GM23338 (cell line): Measurements from ENCODE around the gene RFX2. TPM values are rescaled to one million over a fixed set of nuclear protein-coding genes. Genes with fewer than 3 reads are reported as not detected.

Source experiments
- ATAC-seq: fragments of 200-7000 bp; cut with Tn5 transposase; 3 replicates; pipeline ENCODE4 v1.9.1; 2020
- DNase-seq: peaks from one replicate; pipeline ENCODE4 v3.0.0-alpha.2; 2015; ENCODE audit warnings: low spot score
- H2AFZ ChIP-seq: fragments of 200-600 bp; sonication (generic); 2 replicates; pipeline ENCODE4 v1.8.0; 2016; ENCODE audit warnings: antibody characterized with exemption, mild to moderate bottlenecking, moderate library complexity
- H3F3A ChIP-seq: fragments of 200-600 bp; sonication (generic); replicated peaks from 2 replicates; pipeline ENCODE4 v1.8.0; 2017; ENCODE audit warnings: antibody characterized with exemption, mixed run types, low read depth
- H3K27ac ChIP-seq: fragments of 200-600 bp; sonication (generic); 2 replicates; pipeline ENCODE4 v1.6.1; 2016; ENCODE audit warnings: low read depth
- H3K27me3 ChIP-seq: fragments of 200-600 bp; sonication (generic); 2 replicates; pipeline ENCODE4 v1.8.0; 2016; ENCODE audit warnings: mild to moderate bottlenecking, mixed run types, moderate library complexity; ENCODE audit not compliant: insufficient read depth
- H3K36me3 ChIP-seq: fragments of 200-600 bp; sonication (generic); 2 replicates; pipeline ENCODE4 v1.8.0; 2016; ENCODE audit warnings: mild to moderate bottlenecking; ENCODE audit not compliant: insufficient read depth
- H3K4me1 ChIP-seq: fragments of 200-600 bp; sonication (generic); 2 replicates; pipeline ENCODE4 v1.8.0; 2016; ENCODE audit warnings: mild to moderate bottlenecking, moderate library complexity; ENCODE audit not compliant: insufficient read depth
- H3K4me2 ChIP-seq: fragments of 200-600 bp; sonication (generic); 2 replicates; pipeline ENCODE4 v1.7.1; 2017; ENCODE audit warnings: mixed run types
- H3K4me3 ChIP-seq: fragments of 200-600 bp; sonication (generic); 2 replicates; pipeline ENCODE4 v1.6.1; 2016; ENCODE audit warnings: mixed run types
- H3K79me2 ChIP-seq: fragments of 200-600 bp; sonication (generic); replicated peaks from 2 replicates; pipeline ENCODE4 v1.8.0; 2017; ENCODE audit warnings: mild to moderate bottlenecking; ENCODE audit not compliant: insufficient read depth
- H3K9me2 ChIP-seq: fragments of 200-600 bp; sonication (generic); 2 replicates; pipeline ENCODE4 v1.8.0; 2017; ENCODE audit not compliant: insufficient read depth
- H4K20me1 ChIP-seq: fragments of 200-600 bp; sonication (generic); replicated peaks from 2 replicates; pipeline ENCODE4 v1.8.0; 2017; ENCODE audit warnings: mild to moderate bottlenecking; ENCODE audit not compliant: insufficient read depth
- H3K27ac Mint-ChIP-seq: 2 replicates; pipeline ENCODE4 v1.8.0; 2020; ENCODE audit warnings: inconsistent platforms, mild to moderate bottlenecking, moderate library complexity, mixed read lengths
- H3K27me3 Mint-ChIP-seq: 3 replicates; pipeline ENCODE4 v1.8.0; 2022; ENCODE audit warnings: low read depth, mild to moderate bottlenecking, moderate library complexity, mixed read lengths, inconsistent platforms; ENCODE audit not compliant: insufficient read depth, poor library complexity
- H3K36me3 Mint-ChIP-seq: 3 replicates; pipeline ENCODE4 v1.8.0; 2021; ENCODE audit warnings: low read depth, mild to moderate bottlenecking, inconsistent platforms, moderate library complexity, mixed read lengths
- H3K4me1 Mint-ChIP-seq: 3 replicates; pipeline ENCODE4 v1.8.0; 2020; ENCODE audit warnings: mild to moderate bottlenecking, inconsistent platforms, mixed read lengths
- H3K4me3 Mint-ChIP-seq: 3 replicates; pipeline ENCODE4 v1.8.0; 2021; ENCODE audit warnings: moderate library complexity, mild to moderate bottlenecking, inconsistent platforms, mixed read lengths
- H3K9me3 Mint-ChIP-seq: 3 replicates; pipeline ENCODE4 v1.8.0; 2020; ENCODE audit warnings: moderate library complexity, mild to moderate bottlenecking, inconsistent platforms, mixed read lengths
- CREB1 ChIP-seq: fragments of 250-450 bp; sonication (Bioruptor Pico); IDR thresholded peaks from 2 replicates; pipeline ENCODE4 v1.5.0; 2020; ENCODE audit warnings: low read depth, mild to moderate bottlenecking, moderate library complexity
- EZH2 ChIP-seq: fragments of 200-600 bp; sonication (generic); IDR thresholded peaks from one replicate; pipeline ENCODE4 v1.8.0; 2017; ENCODE audit warnings: antibody characterized with exemption, mild to moderate bottlenecking, low read depth; ENCODE audit not compliant: unreplicated experiment
- EZH2phosphoT487 ChIP-seq: fragments of 200-600 bp; sonication (generic); IDR thresholded peaks from one replicate; pipeline ENCODE4 v1.8.1; 2018; ENCODE audit warnings: antibody characterized with exemption; ENCODE audit not compliant: unreplicated experiment
- JUNB ChIP-seq: IDR thresholded peaks from one replicate; pipeline ENCODE4 v1.6.1; 2016; ENCODE audit warnings: antibody characterized with exemption; ENCODE audit not compliant: unreplicated experiment
- NANOG ChIP-seq: IDR thresholded peaks from 2 replicates; pipeline ENCODE4 v1.6.1; 2016; ENCODE audit warnings: antibody characterized with exemption, borderline replicate concordance
- POLR2AphosphoS5 ChIP-seq: IDR thresholded peaks from 2 replicates; pipeline ENCODE4 v1.6.1; 2016; ENCODE audit warnings: antibody characterized with exemption, low read depth
- STAT1 ChIP-seq: IDR thresholded peaks from one replicate; pipeline ENCODE4 v1.6.1; 2016; ENCODE audit warnings: antibody characterized with exemption; ENCODE audit not compliant: unreplicated experiment
- ZNF114 ChIP-seq: fragments of 250-450 bp; sonication (Bioruptor Pico); IDR thresholded peaks from 2 replicates; pipeline ENCODE4 v1.5.0; 2020; ENCODE audit warnings: mild to moderate bottlenecking, moderate library complexity
- ZNF331 ChIP-seq: fragments of 250-450 bp; sonication (Bioruptor Pico); IDR thresholded peaks from 2 replicates; pipeline ENCODE4 v1.5.0; 2020; ENCODE audit warnings: low read depth, mild to moderate bottlenecking, moderate library complexity
- ZNF462 ChIP-seq: fragments of 250-450 bp; sonication (Bioruptor Pico); IDR thresholded peaks from 2 replicates; pipeline ENCODE4 v1.5.0; 2020; ENCODE audit warnings: mild to moderate bottlenecking, moderate library complexity
- polyA plus RNA-seq: library from polyadenylated mRNA; unstranded; fragments of >200 nt; fragmentation: Nextera tagmentation; extraction: Ambion mirVana; gene quantifications from 2 replicates; pipeline ENCODE4 v1.2.1, GENCODE V29; 2016
- total RNA-seq: library from RNA; depleted of rRNA; stranded (reverse); fragments of >200 nt; shearing (Covaris generic); gene quantifications from 2 replicates; pipeline ENCODE4 v1.2.3, GENCODE V29; 2014
- TF ChIP-seq, protein P1 (sequence below): IDR thresholded peaks from 2 replicates; pipeline ENCODE4 v1.6.1; 2016; ENCODE audit warnings: antibody characterized with exemption
- TF ChIP-seq, protein P2 (sequence below): IDR thresholded peaks from one replicate; pipeline ENCODE4 v1.6.1; 2018; ENCODE audit warnings: antibody characterized with exemption; ENCODE audit not compliant: unreplicated experiment
- TF ChIP-seq, protein P3 (sequence below), 2 experiments: fragments of 200-600 bp in 1 of 2; sonication (generic) in 1 of 2; conservative IDR thresholded peaks; 2 replicates each; pipeline versions ENCODE4 v1.5.1 to v1.6.1; 2016 to 2017; ENCODE audit warnings: antibody characterized with exemption in 2 of 2, low read depth in 2 of 2, mild to moderate bottlenecking in 2 of 2, moderate library complexity in 1 of 2

The RFX2 gene
- total and polyA plus RNA-seq, 2 experiments from 2014 or later, result 4.6 to 13.0 TPM

DNA sequence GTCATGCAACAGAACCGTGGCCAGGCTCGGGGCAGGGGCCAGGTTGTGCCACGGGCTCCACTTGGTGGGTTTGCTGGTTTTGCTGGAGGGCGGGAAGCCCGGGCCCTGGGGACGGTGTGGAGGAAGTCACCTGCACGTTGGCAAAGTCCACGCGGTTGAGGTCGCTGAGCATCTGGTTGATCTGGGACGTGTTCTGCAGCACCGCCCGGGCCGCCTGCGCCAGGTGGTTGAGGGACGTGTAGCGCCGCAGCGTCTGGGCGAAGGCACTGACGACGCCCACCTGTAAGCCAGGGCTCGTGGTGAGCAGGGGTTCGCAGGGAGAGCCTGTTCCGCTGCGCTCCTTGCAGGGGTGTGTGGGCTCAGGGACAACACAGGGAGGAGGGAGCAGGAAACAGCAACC, 107.7 kb downstream of the RFX2 start:
- H3K4me2 ChIP-seq, result no peak overlapping the region
- no peaks in the 10 kb centered on the region for H3K9me2 ChIP-seq
- no peak overlapping the region for H2AFZ ChIP-seq
- H3K27ac Mint-ChIP-seq, result no peak overlapping the region
- peaks cover 3% of the 10 kb centered on the region; the same call in 1 of the 3 replicates for H3K36me3 Mint-ChIP-seq
- peaks cover 9% of the 10 kb centered on the region for H3K27me3 Mint-ChIP-seq
- DNase-seq, result no peak
- H3K4me3 Mint-ChIP-seq, result no peak overlapping the region
- H3F3A ChIP-seq, result 0 out of 2 replicates have a peak, but pooled peaks cover under 1% of the 10 kb centered on the region
- no peak for ATAC-seq
- H3K4me1 Mint-ChIP-seq, result no peaks in the 10 kb centered on the region
- no peak overlapping the region for H3K27ac ChIP-seq
- no peak overlapping the region for H3K4me3 ChIP-seq
- no peaks in the 10 kb centered on the region for H3K4me1 ChIP-seq
- peaks cover 6% of the 10 kb centered on the region for H3K9me3 Mint-ChIP-seq
- H3K27me3 ChIP-seq, result no peaks in the 10 kb centered on the region
- no peak for TF ChIP-seq EZH2
- TF ChIP-seq NANOG, result no peak
- TF ChIP-seq, protein P1, sequence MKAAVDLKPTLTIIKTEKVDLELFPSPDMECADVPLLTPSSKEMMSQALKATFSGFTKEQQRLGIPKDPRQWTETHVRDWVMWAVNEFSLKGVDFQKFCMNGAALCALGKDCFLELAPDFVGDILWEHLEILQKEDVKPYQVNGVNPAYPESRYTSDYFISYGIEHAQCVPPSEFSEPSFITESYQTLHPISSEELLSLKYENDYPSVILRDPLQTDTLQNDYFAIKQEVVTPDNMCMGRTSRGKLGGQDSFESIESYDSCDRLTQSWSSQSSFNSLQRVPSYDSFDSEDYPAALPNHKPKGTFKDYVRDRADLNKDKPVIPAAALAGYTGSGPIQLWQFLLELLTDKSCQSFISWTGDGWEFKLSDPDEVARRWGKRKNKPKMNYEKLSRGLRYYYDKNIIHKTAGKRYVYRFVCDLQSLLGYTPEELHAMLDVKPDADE, result no peak
- TF ChIP-seq ZNF114 (CRISPR knock-in tag), result no peak
- TF ChIP-seq ZNF331 (CRISPR knock-in tag), result no peak
- TF ChIP-seq, protein P2, sequence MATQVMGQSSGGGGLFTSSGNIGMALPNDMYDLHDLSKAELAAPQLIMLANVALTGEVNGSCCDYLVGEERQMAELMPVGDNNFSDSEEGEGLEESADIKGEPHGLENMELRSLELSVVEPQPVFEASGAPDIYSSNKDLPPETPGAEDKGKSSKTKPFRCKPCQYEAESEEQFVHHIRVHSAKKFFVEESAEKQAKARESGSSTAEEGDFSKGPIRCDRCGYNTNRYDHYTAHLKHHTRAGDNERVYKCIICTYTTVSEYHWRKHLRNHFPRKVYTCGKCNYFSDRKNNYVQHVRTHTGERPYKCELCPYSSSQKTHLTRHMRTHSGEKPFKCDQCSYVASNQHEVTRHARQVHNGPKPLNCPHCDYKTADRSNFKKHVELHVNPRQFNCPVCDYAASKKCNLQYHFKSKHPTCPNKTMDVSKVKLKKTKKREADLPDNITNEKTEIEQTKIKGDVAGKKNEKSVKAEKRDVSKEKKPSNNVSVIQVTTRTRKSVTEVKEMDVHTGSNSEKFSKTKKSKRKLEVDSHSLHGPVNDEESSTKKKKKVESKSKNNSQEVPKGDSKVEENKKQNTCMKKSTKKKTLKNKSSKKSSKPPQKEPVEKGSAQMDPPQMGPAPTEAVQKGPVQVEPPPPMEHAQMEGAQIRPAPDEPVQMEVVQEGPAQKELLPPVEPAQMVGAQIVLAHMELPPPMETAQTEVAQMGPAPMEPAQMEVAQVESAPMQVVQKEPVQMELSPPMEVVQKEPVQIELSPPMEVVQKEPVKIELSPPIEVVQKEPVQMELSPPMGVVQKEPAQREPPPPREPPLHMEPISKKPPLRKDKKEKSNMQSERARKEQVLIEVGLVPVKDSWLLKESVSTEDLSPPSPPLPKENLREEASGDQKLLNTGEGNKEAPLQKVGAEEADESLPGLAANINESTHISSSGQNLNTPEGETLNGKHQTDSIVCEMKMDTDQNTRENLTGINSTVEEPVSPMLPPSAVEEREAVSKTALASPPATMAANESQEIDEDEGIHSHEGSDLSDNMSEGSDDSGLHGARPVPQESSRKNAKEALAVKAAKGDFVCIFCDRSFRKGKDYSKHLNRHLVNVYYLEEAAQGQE, result no peak
- no peak for TF ChIP-seq JUNB
- TF ChIP-seq CREB1 (CRISPR knock-in tag), result no peak
- TF ChIP-seq EZH2phosphoT487, result no peak
- TF ChIP-seq STAT1, result no peak
- TF ChIP-seq, protein P3, sequence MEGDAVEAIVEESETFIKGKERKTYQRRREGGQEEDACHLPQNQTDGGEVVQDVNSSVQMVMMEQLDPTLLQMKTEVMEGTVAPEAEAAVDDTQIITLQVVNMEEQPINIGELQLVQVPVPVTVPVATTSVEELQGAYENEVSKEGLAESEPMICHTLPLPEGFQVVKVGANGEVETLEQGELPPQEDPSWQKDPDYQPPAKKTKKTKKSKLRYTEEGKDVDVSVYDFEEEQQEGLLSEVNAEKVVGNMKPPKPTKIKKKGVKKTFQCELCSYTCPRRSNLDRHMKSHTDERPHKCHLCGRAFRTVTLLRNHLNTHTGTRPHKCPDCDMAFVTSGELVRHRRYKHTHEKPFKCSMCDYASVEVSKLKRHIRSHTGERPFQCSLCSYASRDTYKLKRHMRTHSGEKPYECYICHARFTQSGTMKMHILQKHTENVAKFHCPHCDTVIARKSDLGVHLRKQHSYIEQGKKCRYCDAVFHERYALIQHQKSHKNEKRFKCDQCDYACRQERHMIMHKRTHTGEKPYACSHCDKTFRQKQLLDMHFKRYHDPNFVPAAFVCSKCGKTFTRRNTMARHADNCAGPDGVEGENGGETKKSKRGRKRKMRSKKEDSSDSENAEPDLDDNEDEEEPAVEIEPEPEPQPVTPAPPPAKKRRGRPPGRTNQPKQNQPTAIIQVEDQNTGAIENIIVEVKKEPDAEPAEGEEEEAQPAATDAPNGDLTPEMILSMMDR (conservative IDR thresholded peaks at IDR 0.05; ENCODE audit: low read depth in 2 of 2), result no peak
- TF ChIP-seq ZNF462, result no peak
- TF ChIP-seq POLR2AphosphoS5, result no peak
- no peaks in the 10 kb centered on the region for H3K79me2 ChIP-seq
- H3K36me3 ChIP-seq, result no peaks in the 10 kb centered on the region
- H4K20me1 ChIP-seq, result no peaks in the 10 kb centered on the region
